ENCODE measurements around the gene UCP3.

DNA sequence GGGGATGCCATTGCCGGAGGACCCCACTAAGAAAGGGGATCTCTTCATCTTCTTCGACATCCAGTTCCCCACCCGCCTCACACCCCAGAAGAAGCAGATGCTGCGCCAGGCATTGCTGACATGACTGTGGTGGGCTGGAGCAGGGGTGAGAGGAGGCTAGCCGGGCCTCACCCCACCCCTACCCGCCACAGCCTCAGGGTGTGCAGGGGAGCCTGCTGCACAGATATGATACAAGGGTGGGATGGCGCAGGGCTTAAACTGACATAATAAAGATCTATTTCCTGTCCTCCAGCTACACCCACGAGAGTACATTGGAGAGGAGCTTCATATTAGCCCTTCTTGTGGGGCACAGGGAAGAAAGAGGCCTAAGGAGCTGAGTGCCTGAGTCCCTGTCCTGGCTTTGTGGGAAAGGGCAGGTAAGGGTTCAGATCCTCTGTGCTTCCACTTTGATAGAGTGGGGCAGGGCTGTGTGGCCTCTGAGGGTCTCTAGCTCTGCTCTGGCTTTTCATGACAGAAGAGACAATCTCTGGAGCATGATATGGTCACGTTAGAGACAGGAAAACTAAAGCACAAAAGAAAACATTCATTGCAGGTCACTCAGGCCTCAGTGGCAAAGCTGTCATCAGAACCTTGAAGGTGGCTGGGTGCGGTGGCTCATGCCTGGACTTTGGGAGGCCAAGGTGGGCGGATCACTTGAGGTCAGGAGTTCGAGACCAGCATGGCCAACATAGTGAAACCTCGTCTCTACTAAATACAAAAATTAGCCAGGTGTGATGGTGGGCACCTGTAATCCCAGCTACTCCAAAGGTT, 38.7 kb downstream of the UCP3 start:
- TF ChIP-seq, protein P1, sequence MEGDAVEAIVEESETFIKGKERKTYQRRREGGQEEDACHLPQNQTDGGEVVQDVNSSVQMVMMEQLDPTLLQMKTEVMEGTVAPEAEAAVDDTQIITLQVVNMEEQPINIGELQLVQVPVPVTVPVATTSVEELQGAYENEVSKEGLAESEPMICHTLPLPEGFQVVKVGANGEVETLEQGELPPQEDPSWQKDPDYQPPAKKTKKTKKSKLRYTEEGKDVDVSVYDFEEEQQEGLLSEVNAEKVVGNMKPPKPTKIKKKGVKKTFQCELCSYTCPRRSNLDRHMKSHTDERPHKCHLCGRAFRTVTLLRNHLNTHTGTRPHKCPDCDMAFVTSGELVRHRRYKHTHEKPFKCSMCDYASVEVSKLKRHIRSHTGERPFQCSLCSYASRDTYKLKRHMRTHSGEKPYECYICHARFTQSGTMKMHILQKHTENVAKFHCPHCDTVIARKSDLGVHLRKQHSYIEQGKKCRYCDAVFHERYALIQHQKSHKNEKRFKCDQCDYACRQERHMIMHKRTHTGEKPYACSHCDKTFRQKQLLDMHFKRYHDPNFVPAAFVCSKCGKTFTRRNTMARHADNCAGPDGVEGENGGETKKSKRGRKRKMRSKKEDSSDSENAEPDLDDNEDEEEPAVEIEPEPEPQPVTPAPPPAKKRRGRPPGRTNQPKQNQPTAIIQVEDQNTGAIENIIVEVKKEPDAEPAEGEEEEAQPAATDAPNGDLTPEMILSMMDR (IDR thresholded peaks at IDR 0.05; ENCODE audit: insufficient read depth, low read depth, low read length): no peak
- TF ChIP-seq EZH2 (IDR thresholded peaks at IDR 0.05; ENCODE audit: insufficient read depth, low read length): no peak
